K562 (cell line): Measurements from ENCODE around the gene NPEPL1. TPM values are rescaled to one million over a fixed set of nuclear protein-coding genes. Genes with fewer than 3 reads are reported as not detected.

ENCODE experiments used
- ADNP ChIP-seq: fragments of 200-800 bp; sonication (Bioruptor generic); IDR thresholded peaks from 2 replicates; pipeline ENCODE4 v1.6.1; 2016; ENCODE audit warnings: missing genetic modification characterization, missing compliant biosample characterization
- BDP1 ChIP-seq: IDR thresholded peaks from 3 replicates; pipeline ENCODE4 v1.6.1; 2011; ENCODE audit not compliant: insufficient read length, insufficient read depth
- ERF ChIP-seq: fragments of 450-650 bp; formaldehyde crosslinking; IDR thresholded peaks from 2 replicates; pipeline ENCODE4 v1.4.0; 2020; ENCODE audit warnings: mild to moderate bottlenecking, mixed read lengths
- ETV6 ChIP-seq, 3 experiments: fragments of 150-350 bp in 1 of 3; sonication (generic) in 1 of 3; formaldehyde crosslinking in 1 of 3; IDR thresholded peaks; 2 replicates each; pipeline versions ENCODE4 v1.6.1 to v1.8.0; 2014 to 2022; ENCODE audit warnings: borderline replicate concordance in 2 of 3, low read depth in 2 of 3, antibody characterized with exemption in 1 of 3, low read length in 1 of 3, mild to moderate bottlenecking in 1 of 3, missing genetic modification reagents in 1 of 3
- FOS ChIP-seq: IDR thresholded peaks from 3 replicates; pipeline ENCODE4 v1.6.1; 2011; ENCODE audit not compliant: insufficient read length; ENCODE audit errors: extremely low read depth
- ILK ChIP-seq: fragments of 450-650 bp; IDR thresholded peaks from 2 replicates; pipeline ENCODE4 v1.6.1; 2016; ENCODE audit warnings: missing genetic modification characterization, low read depth, mild to moderate bottlenecking, missing compliant biosample characterization, moderate library complexity, borderline replicate concordance
- IRF1 ChIP-seq: sonication (generic); formaldehyde crosslinking; IDR thresholded peaks from 2 replicates; pipeline ENCODE4 v1.8.0; 2022; ENCODE audit warnings: missing genetic modification reagents, mild to moderate bottlenecking, borderline replicate concordance
- MYNN ChIP-seq, 2 experiments: sonication (generic); formaldehyde crosslinking in 1 of 2; IDR thresholded peaks; 2 replicates each; pipeline versions ENCODE4 v1.5.0 to v1.6.1; 2016 to 2020; ENCODE audit warnings: antibody characterized with exemption in 1 of 2, missing genetic modification reagents in 1 of 2
- POLR2AphosphoS2 ChIP-seq: IDR thresholded peaks from 2 replicates; pipeline ENCODE4 v1.6.1; 2012; ENCODE audit warnings: low read length, improper control_type of control experiment
- POLR2AphosphoS5 ChIP-seq: IDR thresholded peaks from 2 replicates; pipeline ENCODE4 v1.6.1; 2011; ENCODE audit warnings: mild to moderate bottlenecking, low read depth, low read length, moderate library complexity; ENCODE audit not compliant: control insufficient read depth, insufficient read depth
- PREB ChIP-seq: sonication (generic); formaldehyde crosslinking; IDR thresholded peaks from 2 replicates; pipeline ENCODE4 v1.8.1; 2023; ENCODE audit warnings: mild to moderate bottlenecking, missing genetic modification reagents
- PTBP1 ChIP-seq: fragments of 200-400 bp; formaldehyde crosslinking; IDR thresholded peaks from 2 replicates; pipeline ENCODE4 v1.6.1; 2017; ENCODE audit warnings: low read depth, low read length
- SAFB2 ChIP-seq: fragments of 200-400 bp; formaldehyde crosslinking; IDR thresholded peaks from 2 replicates; pipeline ENCODE4 v1.6.1; 2018; ENCODE audit warnings: borderline replicate concordance, low read length, low read depth, moderate library complexity; ENCODE audit not compliant: severe bottlenecking
- SMC3 ChIP-seq: conservative IDR thresholded peaks from 2 replicates; pipeline ENCODE4 v1.6.1; 2011; ENCODE audit warnings: low read depth, low read length, improper control_type of control experiment; ENCODE audit not compliant: insufficient read depth
- SOX6 ChIP-seq: fragments of 450-650 bp; IDR thresholded peaks from 2 replicates; pipeline ENCODE4 v1.6.1; 2014; ENCODE audit warnings: mild to moderate bottlenecking
- SRSF3 ChIP-seq: fragments of 200-400 bp; formaldehyde crosslinking; IDR thresholded peaks from 2 replicates; pipeline ENCODE4 v1.6.1; 2016; ENCODE audit warnings: mild to moderate bottlenecking, low read length, moderate library complexity; ENCODE audit not compliant: insufficient read depth
- TAL1 ChIP-seq: fragments of 450-650 bp; IDR thresholded peaks from 2 replicates; pipeline ENCODE4 v1.6.1; 2016; ENCODE audit warnings: mild to moderate bottlenecking
- TCF7 ChIP-seq: sonication (generic); IDR thresholded peaks from 2 replicates; pipeline ENCODE4 v1.6.1; 2016; ENCODE audit warnings: antibody characterized with exemption, borderline replicate concordance
- TCF7L2 ChIP-seq: fragments of 150-350 bp; IDR thresholded peaks from 2 replicates; pipeline ENCODE4 v1.6.1; 2016; ENCODE audit warnings: low read depth, mild to moderate bottlenecking, low read length, moderate library complexity
- TEAD2 ChIP-seq: fragments of 450-650 bp; IDR thresholded peaks from 2 replicates; pipeline ENCODE4 v1.6.1; 2016; ENCODE audit warnings: missing genetic modification characterization, control low read depth, missing compliant biosample characterization
- ZNF133 ChIP-seq: fragments of 250-450 bp; sonication (Bioruptor Pico); IDR thresholded peaks from 2 replicates; pipeline ENCODE4 v1.4.0; 2020; ENCODE audit warnings: mild to moderate bottlenecking
- ZNF347 ChIP-seq: fragments of 450-650 bp; formaldehyde crosslinking; IDR thresholded peaks from 2 replicates; pipeline ENCODE4 v1.4.0; 2020; ENCODE audit warnings: low read depth, mild to moderate bottlenecking, moderate library complexity
- ZNF384 ChIP-seq: IDR thresholded peaks from 2 replicates; pipeline ENCODE4 v1.6.1; 2012; ENCODE audit warnings: low read depth, low read length, improper control_type of control experiment
- polyA plus RNA-seq, 8 experiments: library from polyadenylated mRNA; depleted of rRNA in 4 of 8; stranded (reverse) in 5 of 8; unstranded in 3 of 8; fragments of >200 nt; fragmentation: Nextera tagmentation in 2 of 8; fragmentation: Illumina TruSeq in 1 of 8; extraction: Ambion mirVana in 2 of 8; extraction: Trizol in 1 of 8; gene quantifications; 2 replicates each; pipeline versions ENCODE4 v1.2.1 to v1.2.3, GENCODE V29; 2011 to 2014; ENCODE audit warnings: inconsistent platforms in 1 of 8, missing spikeins in 1 of 8
- total RNA-seq, 7 experiments: library from RNA; depleted of rRNA in 6 of 7; stranded (reverse); fragments of >200 nt in 6 of 7; fragmentation: Illumina TruSeq in 2 of 7; extraction: Trizol in 2 of 7; gene quantifications; 2 replicates each; pipeline versions ENCODE4 v1.2.1 to v1.2.3, GENCODE V29; 2011 to 2021; ENCODE audit warnings: low replicate concordance in 1 of 7
- TF ChIP-seq, protein P1 (sequence below): sonication (generic); formaldehyde crosslinking; IDR thresholded peaks from 2 replicates; pipeline ENCODE4 v1.9.0; 2022; ENCODE audit warnings: mild to moderate bottlenecking, missing genetic modification reagents
- TF ChIP-seq, protein P2 (sequence below): fragments of 450-650 bp; formaldehyde crosslinking; conservative IDR thresholded peaks from 2 replicates; pipeline ENCODE4 v1.4.0; 2022; ENCODE audit warnings: mild to moderate bottlenecking, missing genetic modification characterization

Gene NPEPL1
- total and polyA plus RNA-seq, 9 of the 15 experiments (the other 6 are each of a cell fraction or from before 2014, with no cell fraction given): 0.04 to 5.6 (median 0.94) TPM

DNA sequence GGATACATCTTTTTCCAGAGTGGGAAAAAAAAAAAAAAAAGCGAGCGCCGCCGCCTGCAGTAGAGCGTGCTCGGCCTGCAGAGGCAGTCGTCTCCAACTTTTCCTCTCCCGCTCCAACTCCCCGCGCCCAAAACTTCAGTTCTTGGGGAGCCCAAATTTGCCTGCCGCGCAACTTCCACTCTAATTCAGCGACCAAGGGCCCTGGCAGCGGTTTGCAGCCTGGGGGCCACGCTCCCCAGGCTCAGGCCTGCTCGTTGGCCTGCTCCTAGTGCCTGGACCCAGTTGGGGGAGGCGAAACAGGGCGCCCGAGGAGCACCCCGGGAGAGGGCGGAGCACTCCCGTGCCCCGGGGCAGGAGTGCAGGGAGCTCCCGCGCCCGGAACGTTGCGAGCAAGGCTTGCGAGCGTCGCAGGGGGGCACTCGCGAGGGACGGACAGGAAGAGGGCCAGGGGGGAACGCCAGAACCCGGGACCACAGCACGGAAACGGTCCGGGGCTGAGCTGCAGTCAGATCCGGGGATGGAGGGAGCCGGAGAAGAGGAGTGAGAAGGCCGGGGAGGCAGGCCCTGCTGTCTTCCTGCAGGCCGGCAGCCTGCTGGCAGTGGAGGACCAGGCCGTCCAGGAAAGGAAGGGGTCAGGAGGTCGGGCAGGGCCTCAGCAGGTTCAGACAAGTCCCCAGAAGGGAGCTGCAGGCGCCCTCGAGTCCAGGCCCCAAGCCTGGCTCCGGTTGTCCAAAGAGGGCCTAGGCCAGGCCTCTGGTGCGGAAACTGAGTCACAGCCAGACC is 41.6 kb upstream of the NPEPL1 start, which contains the start of gene STX16 (continued):
- TF ChIP-seq TEAD2: no peak
- no peak for TF ChIP-seq SRSF3
- TF ChIP-seq ZNF347 (CRISPR knock-in tag): no peak
- no peak for TF ChIP-seq PREB (CRISPR knock-in tag)
- TF ChIP-seq ETV6 (IDR thresholded peaks at IDR 0.05; ENCODE audit: borderline replicate concordance in 1 of 2, low read depth in 2 of 2, low read length in 1 of 2): peak; percentile 59 to 69; a peak in 2 of 4 replicates
- TF ChIP-seq ETV6 (CRISPR knock-in tag; IDR thresholded peaks at IDR 0.05; ENCODE audit: borderline replicate concordance): no peak
- TF ChIP-seq SAFB2: no peak
- peak; percentile 84; the same call in 1 of the 2 replicates for TF ChIP-seq TCF7
- TF ChIP-seq BDP1: no peak
- TF ChIP-seq POLR2AphosphoS2: no peak
- TF ChIP-seq ZNF384: peak; percentile 96
- TF ChIP-seq SMC3: no peak; the same call in 1 of the 2 replicates
- no peak for TF ChIP-seq FOS
- peak; percentile 80 for TF ChIP-seq POLR2AphosphoS5
- TF ChIP-seq ILK: no peak
- TF ChIP-seq ERF (CRISPR knock-in tag): peak; percentile 94; the same call in 1 of the 2 replicates
- TF ChIP-seq, protein P1, sequence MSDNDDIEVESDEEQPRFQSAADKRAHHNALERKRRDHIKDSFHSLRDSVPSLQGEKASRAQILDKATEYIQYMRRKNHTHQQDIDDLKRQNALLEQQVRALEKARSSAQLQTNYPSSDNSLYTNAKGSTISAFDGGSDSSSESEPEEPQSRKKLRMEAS (CRISPR knock-in tag): peak; percentile 73
- peak; percentile 75 for TF ChIP-seq SOX6
- 0 out of 2 replicates have a peak, but pooled peaks have one; percentile 52 for TF ChIP-seq PTBP1
- TF ChIP-seq MYNN (IDR thresholded peaks at IDR 0.05): peak; percentile 92
- no peak for TF ChIP-seq MYNN (CRISPR knock-in tag; IDR thresholded peaks at IDR 0.05)
- no peak for TF ChIP-seq TAL1
- peak; percentile 86 for TF ChIP-seq ADNP (tag)
- TF ChIP-seq IRF1 (CRISPR knock-in tag): peak; percentile 67; the same call in 1 of the 2 replicates
- TF ChIP-seq, protein P2, sequence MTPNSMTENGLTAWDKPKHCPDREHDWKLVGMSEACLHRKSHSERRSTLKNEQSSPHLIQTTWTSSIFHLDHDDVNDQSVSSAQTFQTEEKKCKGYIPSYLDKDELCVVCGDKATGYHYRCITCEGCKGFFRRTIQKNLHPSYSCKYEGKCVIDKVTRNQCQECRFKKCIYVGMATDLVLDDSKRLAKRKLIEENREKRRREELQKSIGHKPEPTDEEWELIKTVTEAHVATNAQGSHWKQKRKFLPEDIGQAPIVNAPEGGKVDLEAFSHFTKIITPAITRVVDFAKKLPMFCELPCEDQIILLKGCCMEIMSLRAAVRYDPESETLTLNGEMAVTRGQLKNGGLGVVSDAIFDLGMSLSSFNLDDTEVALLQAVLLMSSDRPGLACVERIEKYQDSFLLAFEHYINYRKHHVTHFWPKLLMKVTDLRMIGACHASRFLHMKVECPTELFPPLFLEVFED (CRISPR knock-in tag): 0 out of 2 replicates have a peak, but pooled peaks have one; percentile 70
- no peak for TF ChIP-seq ZNF133 (CRISPR knock-in tag)
- TF ChIP-seq TCF7L2: peak; percentile 37; the same call in 1 of the 2 replicates
